ENCODE data around the gene MRPL20. TPM values are rescaled to one million over a fixed set of nuclear protein-coding genes. Genes with fewer than 3 reads are reported as not detected.
"Not testable (repeated sequence)": the region's sequence is repeated elsewhere in the genome, so short reads cannot be mapped to it uniquely, and the experiment has no call there.

The MRPL20 gene
- total RNA-seq, 1 donor from 2014 or later, result 108 TPM

DNA sequence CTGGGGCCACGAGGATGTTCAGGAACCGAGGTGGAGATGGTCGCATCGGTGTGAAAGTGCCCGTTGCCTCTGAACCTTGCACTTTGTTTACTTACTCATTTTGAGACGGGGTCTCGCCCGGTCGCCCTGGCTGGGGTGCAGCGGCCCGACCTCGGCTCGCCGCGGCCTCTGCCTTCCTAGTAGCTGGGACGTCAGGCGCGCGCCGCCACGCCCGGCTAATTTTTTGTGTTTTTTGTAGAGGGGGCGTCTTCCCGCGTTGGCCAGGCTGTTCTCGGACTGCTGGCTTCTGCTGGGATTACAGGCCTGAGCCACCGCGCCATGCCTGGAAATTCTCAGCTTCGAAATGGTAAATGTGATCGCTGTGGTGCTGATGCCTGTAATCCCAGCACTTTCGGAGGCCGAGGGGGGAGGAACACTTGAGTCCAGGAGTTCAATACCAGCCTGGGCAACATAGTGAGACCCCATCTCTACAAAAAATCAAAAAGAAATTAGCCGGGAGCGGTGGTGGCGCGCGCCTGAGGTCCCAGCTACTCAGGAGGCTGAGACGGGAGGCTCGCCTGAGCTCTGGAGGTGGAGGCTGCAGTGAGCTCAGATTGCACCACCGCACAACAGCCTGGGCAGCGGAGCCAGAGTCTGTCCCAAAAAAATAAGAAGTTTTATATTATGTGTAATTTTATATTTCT lies 684 bp upstream of the MRPL20 start:
- H3K27me3 Mint-ChIP-seq, result no peaks in the 10 kb centered on the region
- TF ChIP-seq, protein P1, sequence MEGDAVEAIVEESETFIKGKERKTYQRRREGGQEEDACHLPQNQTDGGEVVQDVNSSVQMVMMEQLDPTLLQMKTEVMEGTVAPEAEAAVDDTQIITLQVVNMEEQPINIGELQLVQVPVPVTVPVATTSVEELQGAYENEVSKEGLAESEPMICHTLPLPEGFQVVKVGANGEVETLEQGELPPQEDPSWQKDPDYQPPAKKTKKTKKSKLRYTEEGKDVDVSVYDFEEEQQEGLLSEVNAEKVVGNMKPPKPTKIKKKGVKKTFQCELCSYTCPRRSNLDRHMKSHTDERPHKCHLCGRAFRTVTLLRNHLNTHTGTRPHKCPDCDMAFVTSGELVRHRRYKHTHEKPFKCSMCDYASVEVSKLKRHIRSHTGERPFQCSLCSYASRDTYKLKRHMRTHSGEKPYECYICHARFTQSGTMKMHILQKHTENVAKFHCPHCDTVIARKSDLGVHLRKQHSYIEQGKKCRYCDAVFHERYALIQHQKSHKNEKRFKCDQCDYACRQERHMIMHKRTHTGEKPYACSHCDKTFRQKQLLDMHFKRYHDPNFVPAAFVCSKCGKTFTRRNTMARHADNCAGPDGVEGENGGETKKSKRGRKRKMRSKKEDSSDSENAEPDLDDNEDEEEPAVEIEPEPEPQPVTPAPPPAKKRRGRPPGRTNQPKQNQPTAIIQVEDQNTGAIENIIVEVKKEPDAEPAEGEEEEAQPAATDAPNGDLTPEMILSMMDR (conservative IDR thresholded peaks at IDR 0.05), result peak; percentile 37
- DNase-seq (ENCODE audit: extremely low spot score, unreplicated experiment), result no peak
- peaks cover 7% of the 10 kb centered on the region for H3K36me3 Mint-ChIP-seq
- H3K4me1 Mint-ChIP-seq (ENCODE audit: unreplicated experiment), result peaks cover 12% of the 10 kb centered on the region
- no peaks in the 10 kb centered on the region for H3K9me3 Mint-ChIP-seq
- peak overlapping the region; percentile 90 for H3K4me3 Mint-ChIP-seq
- H3K27ac Mint-ChIP-seq, result peak overlapping the region; percentile 78

DNA sequence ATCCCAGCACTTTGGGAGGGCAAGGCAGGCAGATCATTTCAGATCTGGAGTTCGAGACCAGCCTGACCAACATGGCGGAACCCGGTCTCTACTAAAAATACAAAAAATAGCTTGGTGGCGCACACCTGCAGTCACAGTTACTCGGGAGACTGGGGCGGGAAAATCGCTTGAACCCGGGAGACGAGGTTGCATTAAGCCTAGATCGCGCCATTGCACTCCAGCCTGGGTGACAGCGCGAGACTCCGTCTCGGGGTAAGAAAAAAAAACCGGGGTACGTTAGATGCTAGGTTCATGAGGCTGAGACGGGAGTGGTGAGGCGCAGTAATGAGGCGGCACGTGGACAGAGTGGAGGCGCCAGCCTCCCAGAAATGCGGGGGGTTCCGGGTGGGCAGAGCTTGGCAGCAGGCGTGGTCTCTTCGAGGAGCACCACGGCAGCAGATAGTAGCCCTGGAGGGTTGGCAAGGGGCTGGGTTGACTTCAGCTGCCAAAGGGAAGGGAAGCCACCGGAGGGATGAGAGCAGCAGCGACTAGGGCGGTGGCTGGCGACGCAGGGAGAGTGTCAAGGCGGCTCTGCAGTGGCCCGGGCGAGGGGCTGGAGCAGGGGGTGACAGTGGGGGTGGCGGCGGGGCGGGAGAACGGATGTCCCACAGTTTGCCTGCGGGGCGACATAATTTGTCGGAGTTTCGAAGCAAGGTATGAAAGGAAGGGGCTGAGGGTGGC lies 832 bp downstream of the MRPL20 start:
- DNase-seq (ENCODE audit: extremely low spot score, unreplicated experiment), result no peak
- peaks cover 12% of the 10 kb centered on the region for H3K36me3 Mint-ChIP-seq

DNA sequence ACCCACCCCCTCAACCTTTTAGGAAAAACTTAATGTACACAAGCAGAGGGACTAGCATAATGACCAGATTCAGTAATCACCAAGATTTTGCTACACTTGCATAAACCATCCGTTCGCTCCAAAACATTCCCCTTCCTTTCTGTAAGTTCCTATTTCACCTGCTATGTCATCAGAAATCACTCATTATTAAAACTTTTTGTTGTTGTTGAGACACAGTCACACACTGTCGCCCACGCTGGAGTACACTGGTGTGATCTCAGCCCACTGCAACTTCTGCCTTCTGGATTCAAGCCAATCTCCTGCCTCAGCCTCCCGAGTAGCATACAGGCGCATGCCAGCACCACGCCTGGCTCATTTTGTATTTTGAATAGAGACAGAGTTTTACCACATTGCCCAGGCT lies 3.4 kb downstream of the MRPL20 start:
- Mint-ChIP-seq H3K27me3 (no peaks in the 10 kb centered on the region), H3K4me1 (ENCODE audit: unreplicated experiment) (peaks cover 12% of the 10 kb centered on the region), H3K4me3 (peak overlapping the region; percentile 72), H3K36me3 (peaks cover 12% of the 10 kb centered on the region), H3K27ac (peak overlapping the region; percentile 48), H3K9me3 (no peaks in the 10 kb centered on the region)
- no peak for DNase-seq (ENCODE audit: extremely low spot score, unreplicated experiment)
- TF ChIP-seq, protein P1 (conservative IDR thresholded peaks at IDR 0.05), result no peak

More for the DNA sequence above, 832 bp downstream of the MRPL20 start:
- peak overlapping the region; percentile 95 for H3K4me3 Mint-ChIP-seq
- TF ChIP-seq, protein P1 (conservative IDR thresholded peaks at IDR 0.05), result no peak
- H3K27ac Mint-ChIP-seq, result peak overlapping the region; percentile 80
- no peaks in the 10 kb centered on the region for H3K27me3 Mint-ChIP-seq
- H3K9me3 Mint-ChIP-seq, result no peaks in the 10 kb centered on the region
- peaks cover 18% of the 10 kb centered on the region for H3K4me1 Mint-ChIP-seq (ENCODE audit: unreplicated experiment)

DNA sequence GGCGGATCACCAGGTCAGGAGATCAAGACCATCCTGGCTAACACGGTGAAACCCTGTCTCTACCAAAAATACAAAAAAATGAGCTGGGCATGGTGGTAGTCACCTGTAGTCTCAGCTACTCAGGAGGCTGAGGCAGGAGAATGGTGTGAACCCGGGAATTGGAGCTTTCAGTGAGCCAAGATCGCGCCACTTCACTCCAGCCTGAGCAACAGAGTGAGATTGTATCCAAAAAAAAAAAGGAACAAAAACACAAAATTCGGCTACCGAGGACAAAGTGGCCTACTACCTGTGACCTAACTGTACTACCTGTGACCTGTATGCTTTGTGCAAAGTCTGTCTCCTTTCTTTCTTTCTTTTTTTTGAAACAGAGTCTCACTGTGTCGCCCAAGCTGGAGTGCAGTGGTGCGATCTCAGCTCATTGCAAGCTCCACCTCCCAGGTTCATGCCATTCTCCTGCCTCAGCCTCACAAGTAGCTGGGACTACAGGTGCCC lies 4.1 kb downstream of the MRPL20 start:
- Mint-ChIP-seq H3K4me1 (ENCODE audit: unreplicated experiment) (peaks cover 16% of the 10 kb centered on the region), H3K36me3 (peaks cover 16% of the 10 kb centered on the region), H3K4me3 (peak overlapping the region; percentile 72), H3K27ac (peak overlapping the region; percentile 48)
- DNase-seq (ENCODE audit: extremely low spot score, unreplicated experiment); H3K27me3 Mint-ChIP-seq; H3K9me3 Mint-ChIP-seq: not testable (repeated sequence)

DNA sequence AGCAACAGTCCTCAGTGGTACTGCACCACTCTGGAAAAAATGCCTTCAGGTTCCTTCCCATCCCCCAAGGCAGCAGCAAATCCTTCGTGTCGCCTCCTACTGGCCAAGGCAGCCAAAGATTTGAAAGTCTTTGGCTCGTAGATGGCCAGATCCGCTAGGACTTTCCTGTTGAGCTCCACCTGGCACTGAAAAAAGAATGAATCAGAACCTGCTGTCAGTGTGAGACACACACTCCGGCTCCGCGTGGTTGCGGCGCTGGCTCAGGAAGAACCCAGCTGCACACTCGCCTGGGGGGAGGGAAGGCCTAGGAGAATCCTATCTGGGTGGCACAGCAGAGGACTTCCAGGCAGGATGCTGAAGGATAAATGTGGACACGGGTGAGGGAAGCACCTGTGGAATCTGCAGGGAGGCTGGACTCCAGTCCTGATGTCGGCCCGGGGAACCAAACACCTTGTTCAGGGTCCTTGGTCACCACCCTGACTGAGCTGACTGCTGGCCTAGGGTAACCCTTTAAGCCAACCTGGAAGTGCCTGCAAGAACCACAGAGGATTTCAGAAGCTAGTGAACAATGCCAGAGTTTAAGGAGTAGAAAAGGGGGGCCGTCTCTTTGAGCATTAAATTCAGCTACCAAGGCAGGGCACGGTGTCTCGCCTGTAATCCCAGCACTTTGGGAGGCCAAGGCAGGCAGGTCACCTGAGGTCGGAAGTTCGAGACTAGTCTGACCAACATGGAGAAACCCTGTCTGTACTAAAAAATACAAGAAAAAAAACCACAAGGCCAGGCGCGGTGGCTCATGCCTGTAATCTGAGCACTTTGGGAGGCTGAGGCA lies 4.8 kb downstream of the MRPL20 start:
- Mint-ChIP-seq H3K4me1 (ENCODE audit: unreplicated experiment) (peaks cover 16% of the 10 kb centered on the region), H3K4me3 (peak overlapping the region; percentile 77), H3K27me3 (no peaks in the 10 kb centered on the region), H3K27ac (peak overlapping the region; percentile 86), H3K9me3 (no peaks in the 10 kb centered on the region), H3K36me3 (peaks cover 16% of the 10 kb centered on the region)
- TF ChIP-seq, protein P1 (conservative IDR thresholded peaks at IDR 0.05), result peak; percentile 73
- no peak for DNase-seq (ENCODE audit: extremely low spot score, unreplicated experiment)
